ENCODE data around the gene PLXDC2. TPM values are rescaled to one million over a fixed set of nuclear protein-coding genes. Genes with fewer than 3 reads are reported as not detected.

PLXDC2 gene
- total RNA-seq, 1 experiment from 2014 or later = 0.20 TPM

DNA sequence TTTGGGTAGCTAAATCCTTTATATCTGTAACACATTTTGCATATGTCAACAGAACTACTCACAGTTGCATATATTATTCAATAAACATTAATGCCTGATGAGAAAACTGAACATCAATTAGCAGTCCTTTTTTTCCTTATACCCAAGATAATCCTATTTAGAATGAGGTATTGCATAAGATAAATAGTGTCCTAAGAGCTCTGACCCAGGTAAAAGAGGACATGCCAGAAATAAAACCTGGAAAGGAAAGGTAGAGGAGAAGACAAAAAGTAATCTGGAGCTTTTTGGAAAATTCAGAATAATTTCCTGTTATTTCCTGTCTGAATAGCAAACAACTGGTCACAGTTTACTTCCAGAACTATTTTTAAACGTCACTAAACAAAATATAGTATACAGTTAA is 204.4 kb downstream of the PLXDC2 start:
- ATAC-seq = no peak
- CTCF ChIA-PET = no interaction called here
- POLR2A ChIA-PET = no interaction called here

GRCh38 chr10:20029523-20029922 is 213.3 kb downstream of the PLXDC2 start:
- Histone ChIP-seq H3K4me2 (ENCODE audit: low read length) (no peak overlapping the region), H4K20me1 (ENCODE audit: insufficient read depth) (no peaks in the 10 kb centered on the region), H3K27ac (ENCODE audit: low read depth, low read length) (no peak overlapping the region), H3K27me3 (ENCODE audit: insufficient read depth, low read length) (no peaks in the 10 kb centered on the region), H3K4me3 (replicated peaks in 1 of 2; ENCODE audit: low read depth in 1 of 2, low read length in 2 of 2) (no peak overlapping the region), H2AFZ (ENCODE audit: low read depth, low read length, poor library complexity, severe bottlenecking) (no peak overlapping the region), H3K9ac (ENCODE audit: low read length) (no peak overlapping the region), H3K4me1 (ENCODE audit: control insufficient read depth in 1 of 2, insufficient read depth in 2 of 2, low read length in 2 of 2) (no peaks in the 10 kb centered on the region), H3K9me2 (ENCODE audit: insufficient read depth) (no peaks in the 10 kb centered on the region), H3K9me3 (ENCODE audit: control insufficient read depth in 1 of 2, insufficient read depth in 1 of 2, low read depth in 1 of 2, low read length in 2 of 2) (peaks cover 0 to 14% of the 10 kb centered on the region in 2 experiments; a peak in 2 of 4 replicates), H3K79me2 (ENCODE audit: insufficient read depth, low read length) (no peaks in the 10 kb centered on the region), H3K36me3 (ENCODE audit: control insufficient read depth in 1 of 2, insufficient read depth in 2 of 2, low read length in 2 of 2) (no peaks in the 10 kb centered on the region)
- ChIA-PET POLR2A (no interaction called here), RAD21 (ENCODE audit: low non-redundant PET in 1 of 2, low total read pairs in 2 of 2, uncharacterized antibody in 2 of 2, unreplicated experiment in 2 of 2) (no interaction called here), CTCF (no interaction called here)
- no TSS peak for BruUV-seq (replicated peaks)
- DNase-seq (ENCODE audit: low read depth, low spot score) = no peak
- no peak for ATAC-seq
- intact Hi-C loops (cut with micrococcal nuclease) = no loop called here
- no peak for TF ChIP-seq EZH2 (IDR thresholded peaks at IDR 0.05)
- TF ChIP-seq, protein P1, sequence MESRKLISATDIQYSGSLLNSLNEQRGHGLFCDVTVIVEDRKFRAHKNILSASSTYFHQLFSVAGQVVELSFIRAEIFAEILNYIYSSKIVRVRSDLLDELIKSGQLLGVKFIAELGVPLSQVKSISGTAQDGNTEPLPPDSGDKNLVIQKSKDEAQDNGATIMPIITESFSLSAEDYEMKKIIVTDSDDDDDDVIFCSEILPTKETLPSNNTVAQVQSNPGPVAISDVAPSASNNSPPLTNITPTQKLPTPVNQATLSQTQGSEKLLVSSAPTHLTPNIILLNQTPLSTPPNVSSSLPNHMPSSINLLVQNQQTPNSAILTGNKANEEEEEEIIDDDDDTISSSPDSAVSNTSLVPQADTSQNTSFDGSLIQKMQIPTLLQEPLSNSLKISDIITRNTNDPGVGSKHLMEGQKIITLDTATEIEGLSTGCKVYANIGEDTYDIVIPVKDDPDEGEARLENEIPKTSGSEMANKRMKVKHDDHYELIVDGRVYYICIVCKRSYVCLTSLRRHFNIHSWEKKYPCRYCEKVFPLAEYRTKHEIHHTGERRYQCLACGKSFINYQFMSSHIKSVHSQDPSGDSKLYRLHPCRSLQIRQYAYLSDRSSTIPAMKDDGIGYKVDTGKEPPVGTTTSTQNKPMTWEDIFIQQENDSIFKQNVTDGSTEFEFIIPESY (IDR thresholded peaks at IDR 0.05; ENCODE audit: extremely low read depth, insufficient replicate concordance, low read length) = no peak
- TF ChIP-seq CBX3 (IDR thresholded peaks at IDR 0.05; ENCODE audit: low read depth) = no peak
- TF ChIP-seq YY1 (IDR thresholded peaks at IDR 0.05; ENCODE audit: extremely low read depth, insufficient replicate concordance, low read depth, low read length) = no peak
- TF ChIP-seq SP1 (IDR thresholded peaks at IDR 0.05; ENCODE audit: low read depth) = no peak

More for the DNA sequence above, 204.4 kb downstream of the PLXDC2 start:
- H3K27ac ChIP-seq (ENCODE audit: low read depth, low read length) = no peak overlapping the region
- H3K4me2 ChIP-seq (ENCODE audit: low read length) = no peak overlapping the region
- no peak overlapping the region for H2AFZ ChIP-seq (ENCODE audit: low read depth, low read length, poor library complexity, severe bottlenecking)
- H3K4me1 ChIP-seq (ENCODE audit: control insufficient read depth in 1 of 2, insufficient read depth in 2 of 2, low read length in 2 of 2) = no peaks in the 10 kb centered on the region
- no peaks in the 10 kb centered on the region for H3K79me2 ChIP-seq (ENCODE audit: insufficient read depth, low read length)
- no peaks in the 10 kb centered on the region for H4K20me1 ChIP-seq (ENCODE audit: insufficient read depth)
- H3K9ac ChIP-seq (ENCODE audit: low read length) = no peak overlapping the region
- H3K9me2 ChIP-seq (ENCODE audit: insufficient read depth) = no peaks in the 10 kb centered on the region
- RAD21 ChIA-PET (ENCODE audit: low non-redundant PET in 1 of 2, low total read pairs in 2 of 2, uncharacterized antibody in 2 of 2, unreplicated experiment in 2 of 2) = no interaction called here
- TF ChIP-seq ZNF274 (IDR thresholded peaks at IDR 0.05; ENCODE audit: low read depth, low read length) = no peak
- peaks cover 14 to 18% of the 10 kb centered on the region in 2 experiments; a peak in 2 of 4 replicates for H3K9me3 ChIP-seq (ENCODE audit: control insufficient read depth in 1 of 2, insufficient read depth in 1 of 2, low read depth in 1 of 2, low read length in 2 of 2)
- no peaks in the 10 kb centered on the region for H3K36me3 ChIP-seq (ENCODE audit: control insufficient read depth in 1 of 2, insufficient read depth in 2 of 2, low read length in 2 of 2)
- no peak overlapping the region for H3K4me3 ChIP-seq (replicated peaks in 1 of 2; ENCODE audit: low read depth in 1 of 2, low read length in 2 of 2)
- no TSS peak for BruUV-seq (replicated peaks)
- H3K27me3 ChIP-seq (ENCODE audit: insufficient read depth, low read length) = no peaks in the 10 kb centered on the region
- no peak for DNase-seq (ENCODE audit: low read depth, low spot score)
- intact Hi-C loops (cut with micrococcal nuclease) = no loop called here

Data from HCT116 (cell line).